Smooth muscle cell (in vitro differentiated cells): ENCODE data around the gene MS4A13. TPM values are rescaled to one million over a fixed set of nuclear protein-coding genes. Genes with fewer than 3 reads are reported as not detected.

ENCODE experiments used
- DNase-seq: peaks from one replicate; lab custom pipeline; 2025; ENCODE audit not compliant: unreplicated experiment; lab: John Stamatoyannopoulos, UW
- H2AFZ ChIP-seq: fragments of 200-600 bp; sonication (generic); 2 replicates; pipeline ENCODE4 v1.6.0; 2016; ENCODE audit warnings: antibody characterized with exemption, low read depth, mild to moderate bottlenecking
- H3F3A ChIP-seq: fragments of 200-600 bp; sonication (generic); 2 replicates; pipeline ENCODE4 v1.6.0; 2017; ENCODE audit warnings: antibody characterized with exemption, low read depth
- H3K27ac ChIP-seq: fragments of 200-600 bp; sonication (generic); 2 replicates; pipeline ENCODE4 v1.5.1; 2016; ENCODE audit warnings: low read depth, mild to moderate bottlenecking
- H3K27me3 ChIP-seq: fragments of 200-600 bp; sonication (generic); 2 replicates; pipeline ENCODE4 v1.6.1; 2016; ENCODE audit warnings: low read depth, mild to moderate bottlenecking
- H3K36me3 ChIP-seq: fragments of 200-600 bp; sonication (generic); 2 replicates; pipeline ENCODE4 v1.5.1; 2016; ENCODE audit warnings: low read depth
- H3K4me1 ChIP-seq: fragments of 200-600 bp; sonication (generic); 2 replicates; pipeline ENCODE4 v1.5.1; 2016; ENCODE audit warnings: low read depth
- H3K4me2 ChIP-seq: fragments of 200-600 bp; sonication (generic); 2 replicates; pipeline ENCODE4 v1.6.0; 2016; ENCODE audit warnings: mild to moderate bottlenecking
- H3K4me3 ChIP-seq: fragments of 200-600 bp; sonication (generic); 2 replicates; pipeline ENCODE4 v1.5.1; 2016; ENCODE audit warnings: mild to moderate bottlenecking
- H3K79me2 ChIP-seq: fragments of 200-600 bp; sonication (generic); 2 replicates; pipeline ENCODE4 v1.6.0; 2016; ENCODE audit warnings: low read depth, mild to moderate bottlenecking
- H3K9ac ChIP-seq: fragments of 200-600 bp; sonication (generic); 2 replicates; pipeline ENCODE4 v1.6.0; 2016; ENCODE audit warnings: low read depth
- H3K9me3 ChIP-seq: fragments of 200-600 bp; sonication (generic); replicated peaks from 2 replicates; pipeline ENCODE4 v1.5.1; 2016; ENCODE audit warnings: low read depth
- H4K20me1 ChIP-seq: fragments of 200-600 bp; sonication (generic); 2 replicates; pipeline ENCODE4 v1.6.0; 2016; ENCODE audit warnings: low read depth
- CTCF ChIP-seq: fragments of 200-600 bp; sonication (generic); IDR thresholded peaks from 2 replicates; pipeline ENCODE4 v1.5.1; 2017; ENCODE audit warnings: borderline replicate concordance, mild to moderate bottlenecking, antibody characterized with exemption; ENCODE audit not compliant: insufficient read depth, poor library complexity, severe bottlenecking
- WGBS: methylation state at CpG from one replicate; pipeline ENCODE4 v1.1.7; 2016; ENCODE audit warnings: low lambda C conversion rate; 5-methylcytosine and 5-hydroxymethylcytosine counted together
- polyA plus RNA-seq: library from polyadenylated mRNA; unstranded; fragments of >200 nt; fragmentation: Nextera tagmentation; extraction: Ambion mirVana; gene quantifications from 2 replicates; pipeline ENCODE4 v1.2.1, GENCODE V29; 2016
- total RNA-seq: library from RNA; depleted of rRNA; stranded (reverse); fragments of >200 nt; gene quantifications from 2 replicates; pipeline ENCODE4 v1.2.3, GENCODE V29; 2014

MS4A13 gene
- total and polyA plus RNA-seq, 2 experiments from 2014 or later, result not detected

DNA sequence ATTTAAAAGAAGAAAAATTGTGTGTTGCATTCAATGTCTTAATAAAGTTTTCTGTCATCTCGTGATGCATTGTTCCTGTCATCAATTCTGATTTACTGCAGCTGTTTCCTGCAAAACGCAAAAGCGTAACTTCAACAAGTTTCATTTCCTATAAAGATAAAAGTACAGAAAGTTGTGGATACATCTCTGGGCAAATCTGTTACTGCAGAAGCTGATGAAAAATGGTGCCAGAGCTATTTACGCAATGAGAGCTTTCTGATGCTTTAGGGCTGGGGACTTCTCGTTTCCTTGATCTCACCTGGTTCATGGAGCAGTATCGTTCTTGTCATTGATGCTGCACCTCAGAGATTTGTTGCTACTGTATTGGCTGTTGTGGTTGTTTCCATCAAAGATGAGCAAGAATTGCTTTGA lies 38.2 kb upstream of the MS4A13 start:
- no peak overlapping the region for H3K4me3 ChIP-seq
- H3K36me3 ChIP-seq, result no peaks in the 10 kb centered on the region
- H3K27ac ChIP-seq, result no peak overlapping the region
- H3K79me2 ChIP-seq, result no peaks in the 10 kb centered on the region
- H3K9ac ChIP-seq, result no peak overlapping the region
- no peak for DNase-seq
- no peak for TF ChIP-seq CTCF
- no peaks in the 10 kb centered on the region for H3K27me3 ChIP-seq
- H4K20me1 ChIP-seq, result no peaks in the 10 kb centered on the region
- no peaks in the 10 kb centered on the region for H3K9me3 ChIP-seq
- WGBS, result 82% methylated on average over 6 of the region's 6 CpGs
- no peaks in the 10 kb centered on the region for H3F3A ChIP-seq
- no peak overlapping the region for H3K4me2 ChIP-seq
- no peak overlapping the region for H2AFZ ChIP-seq
- no peaks in the 10 kb centered on the region for H3K4me1 ChIP-seq

GRCh38 chr11:60482361-60482760 lies 32.8 kb upstream of the MS4A13 start:
- H3K79me2 ChIP-seq, result no peaks in the 10 kb centered on the region
- no peak overlapping the region for H2AFZ ChIP-seq
- WGBS, result 65% methylated on average over 2 of the region's 2 CpGs
- no peaks in the 10 kb centered on the region for H3K9me3 ChIP-seq
- no peaks in the 10 kb centered on the region for H3K36me3 ChIP-seq
- no peak overlapping the region for H3K27ac ChIP-seq
- no peaks in the 10 kb centered on the region for H3K27me3 ChIP-seq
- H4K20me1 ChIP-seq, result no peaks in the 10 kb centered on the region
- no peaks in the 10 kb centered on the region for H3K4me1 ChIP-seq
- DNase-seq, result no peak
- no peak overlapping the region for H3K9ac ChIP-seq
- no peak overlapping the region for H3K4me2 ChIP-seq
- no peak overlapping the region for H3K4me3 ChIP-seq
- no peak for TF ChIP-seq CTCF
- H3F3A ChIP-seq, result no peaks in the 10 kb centered on the region

GRCh38 chr11:60485987-60486386 lies 29.2 kb upstream of the MS4A13 start:
- no peaks in the 10 kb centered on the region for H3F3A ChIP-seq
- DNase-seq, result no peak
- no peak overlapping the region for H2AFZ ChIP-seq
- peak; percentile 17 for TF ChIP-seq CTCF
- no peaks in the 10 kb centered on the region for H3K79me2 ChIP-seq
- no peak overlapping the region for H3K27ac ChIP-seq
- H3K4me1 ChIP-seq, result no peaks in the 10 kb centered on the region
- WGBS, result 40% methylated on average over 5 of the region's 5 CpGs
- no peak overlapping the region for H3K9ac ChIP-seq
- no peak overlapping the region for H3K4me2 ChIP-seq
- no peaks in the 10 kb centered on the region for H3K36me3 ChIP-seq
- no peaks in the 10 kb centered on the region for H3K9me3 ChIP-seq
- no peak overlapping the region for H3K4me3 ChIP-seq
- H4K20me1 ChIP-seq, result no peaks in the 10 kb centered on the region
- no peaks in the 10 kb centered on the region for H3K27me3 ChIP-seq

GRCh38 chr11:60492488-60493009 lies 22.6 kb upstream of the MS4A13 start, which contains the start of gene MS4A12:
Gene MS4A12 (plus strand): TSS chr11:60492778. CDS start chr11:60497319, 4,541 bp downstream.
- Histone ChIP-seq H4K20me1 (no peaks in the 10 kb centered on the region), H3K27me3 (no peaks in the 10 kb centered on the region), H3F3A (no peaks in the 10 kb centered on the region), H2AFZ (no peak within 1 kb of the TSS), H3K4me3 (no peak within 1 kb of the TSS), H3K27ac (no peak within 1 kb of the TSS), H3K9me3 (no peaks in the 10 kb centered on the region), H3K9ac (no peak within 1 kb of the TSS), H3K79me2 (no peaks in the 10 kb centered on the region), H3K36me3 (no peaks in the 10 kb centered on the region), H3K4me2 (no peak within 1 kb of the TSS), H3K4me1 (no peaks in the 10 kb centered on the region)
- TF ChIP-seq CTCF, result no peak
- 80% methylated on average over 4 of the region's 4 CpGs for WGBS
- no peak for DNase-seq
